Amygdala (tissue), 56 donors: ENCODE data around the gene BCKDHB.
"Not testable (repeated sequence)": the region's sequence is repeated elsewhere in the genome, so short reads cannot be mapped to it uniquely, and the experiment has no call there.

Experiments
- DNase-seq, 56 donors: peaks; one replicate each; lab custom pipeline; 2025; lab: John Stamatoyannopoulos, UW

BCKDHB gene

DNA sequence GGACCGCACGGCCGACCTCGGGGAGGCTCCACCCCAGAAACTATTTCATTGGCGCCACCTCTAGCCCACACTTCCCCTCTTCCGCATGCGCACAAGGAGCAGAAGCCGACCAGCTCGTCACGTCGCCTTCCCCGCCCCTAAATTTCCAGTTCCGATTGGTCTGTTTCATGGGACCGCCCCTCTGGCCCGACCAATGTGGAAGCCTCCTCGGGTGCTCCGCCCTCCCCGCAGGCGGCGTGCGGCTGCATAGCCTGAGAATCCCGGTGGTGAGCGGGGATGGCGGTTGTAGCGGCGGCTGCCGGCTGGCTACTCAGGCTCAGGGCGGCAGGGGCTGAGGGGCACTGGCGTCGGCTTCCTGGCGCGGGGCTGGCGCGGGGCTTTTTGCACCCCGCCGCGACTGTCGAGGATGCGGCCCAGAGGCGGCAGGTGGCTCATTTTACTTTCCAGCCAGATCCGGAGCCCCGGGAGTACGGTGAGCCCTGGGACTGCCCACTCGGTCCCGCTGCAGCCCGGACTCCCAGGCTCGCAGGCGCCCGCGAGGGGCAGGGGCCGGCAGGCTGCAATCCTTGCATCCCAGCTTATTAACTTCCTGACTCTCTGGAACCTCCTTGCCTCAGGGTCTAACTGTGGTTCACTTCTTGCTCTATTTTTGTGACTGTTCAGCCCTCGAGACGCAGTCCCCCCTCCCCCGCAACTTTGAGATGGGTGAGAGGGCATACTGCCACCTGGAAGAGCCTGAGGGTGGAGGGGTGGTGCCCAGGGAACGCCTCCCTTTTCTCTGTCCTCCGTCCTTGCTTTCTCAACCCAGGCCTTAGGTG is at the start of gene BCKDHB:
TSS of gene BCKDHB (plus strand) at position 254 of the 818 bp plus-strand sequence. CDS start at position 277, 23 bp downstream.
- DNase-seq, result peak; percentile 82 to 99 (median 96)

DNA sequence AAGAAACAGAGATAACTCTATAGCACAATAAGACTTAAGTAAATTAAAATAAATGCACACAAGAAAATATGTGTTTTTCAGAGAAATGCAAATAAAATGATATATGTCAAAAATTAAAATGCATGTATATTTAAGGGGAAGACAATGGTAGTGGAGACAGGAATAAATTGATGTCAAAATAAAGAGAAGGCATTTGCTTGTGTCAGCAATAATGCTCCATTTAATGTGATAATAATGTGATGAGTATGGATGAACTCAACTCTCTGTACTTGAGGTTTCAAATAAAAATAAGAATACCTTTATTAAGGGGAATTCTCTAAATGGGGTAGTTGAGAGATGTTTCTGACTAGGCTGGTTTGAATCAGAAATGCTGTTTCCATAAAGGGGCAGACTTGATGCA is 45.7 kb upstream of the BCKDHB start:
- DNase-seq, result no peak

DNA sequence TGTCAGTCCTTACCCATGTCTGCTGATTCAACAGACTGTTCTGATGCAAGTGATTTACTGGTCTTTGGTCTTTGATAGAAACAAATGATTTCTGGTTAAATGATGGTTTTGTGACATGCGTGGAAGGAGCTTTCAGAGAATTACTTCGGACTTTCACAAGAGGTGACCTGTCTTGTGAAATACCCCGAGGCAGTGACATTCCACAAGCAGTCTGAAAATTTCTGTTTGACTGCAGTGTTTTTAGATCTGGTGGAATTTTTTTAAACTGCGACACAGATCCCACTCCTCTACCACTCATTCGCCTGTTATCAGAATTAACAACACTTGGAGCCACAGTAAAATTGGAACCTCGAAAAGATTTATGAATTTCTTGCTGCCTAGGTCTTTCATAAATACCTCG is 38.3 kb upstream of the BCKDHB start:
- DNase-seq, result not testable (repeated sequence)

DNA sequence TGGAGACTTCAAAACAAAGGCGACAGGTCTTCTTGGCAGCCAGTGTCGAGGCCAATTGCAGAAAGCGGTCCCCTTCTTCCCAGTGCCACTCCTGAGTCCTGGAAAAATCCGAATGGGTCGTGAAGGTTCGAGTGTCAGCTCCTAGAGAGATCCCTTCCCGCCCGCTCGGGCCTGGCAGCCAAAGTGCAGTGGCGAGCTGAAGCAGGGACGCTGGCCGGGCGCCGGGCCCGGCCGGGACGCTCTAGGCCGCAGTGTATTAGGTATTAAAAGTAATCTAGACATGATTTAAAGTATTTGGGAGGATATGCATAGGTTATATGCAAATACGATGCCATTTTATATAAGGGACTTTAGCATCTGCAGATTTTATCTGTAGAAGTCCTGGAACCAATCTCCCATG is 36.0 kb upstream of the BCKDHB start:
- DNase-seq, result not testable (repeated sequence)

DNA sequence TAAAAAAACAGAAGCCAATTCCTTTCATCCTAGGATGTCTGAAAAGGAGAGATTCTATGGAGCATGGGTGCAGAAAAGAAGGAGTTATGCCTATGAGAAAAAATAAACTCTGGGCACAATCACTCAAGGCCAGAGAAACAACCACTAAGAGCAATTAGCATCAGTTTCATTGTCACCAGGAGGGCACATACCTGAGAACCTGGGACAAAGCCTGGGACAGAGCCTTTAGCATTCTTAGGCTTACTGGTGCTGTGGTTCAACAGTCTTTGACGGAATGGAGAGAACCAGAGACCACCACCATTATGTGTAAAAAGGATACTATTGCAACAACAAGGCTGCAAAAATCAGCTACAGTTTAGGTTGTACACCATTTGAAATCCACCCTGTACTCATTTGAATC is 29.4 kb upstream of the BCKDHB start:
- DNase-seq, result no peak

DNA sequence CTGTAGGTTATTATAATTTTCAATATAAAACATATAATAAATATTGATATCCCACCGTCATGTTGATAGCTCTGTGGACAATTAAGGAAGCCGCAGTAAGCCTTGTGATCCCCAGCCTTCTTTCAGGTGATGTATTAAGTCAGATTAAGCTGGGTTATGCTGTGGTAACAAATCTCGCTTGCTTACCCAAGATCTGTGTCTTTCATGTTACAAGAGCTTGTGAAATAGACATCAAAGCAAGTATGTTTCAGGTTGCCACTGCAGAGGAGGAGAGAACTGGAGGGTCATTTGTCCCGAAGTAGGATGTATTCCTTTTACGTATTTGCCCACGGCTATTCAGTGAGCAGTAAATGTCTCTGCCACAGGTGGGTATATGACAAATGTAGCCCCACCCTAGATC is 17.8 kb upstream of the BCKDHB start:
- no peak for DNase-seq

DNA sequence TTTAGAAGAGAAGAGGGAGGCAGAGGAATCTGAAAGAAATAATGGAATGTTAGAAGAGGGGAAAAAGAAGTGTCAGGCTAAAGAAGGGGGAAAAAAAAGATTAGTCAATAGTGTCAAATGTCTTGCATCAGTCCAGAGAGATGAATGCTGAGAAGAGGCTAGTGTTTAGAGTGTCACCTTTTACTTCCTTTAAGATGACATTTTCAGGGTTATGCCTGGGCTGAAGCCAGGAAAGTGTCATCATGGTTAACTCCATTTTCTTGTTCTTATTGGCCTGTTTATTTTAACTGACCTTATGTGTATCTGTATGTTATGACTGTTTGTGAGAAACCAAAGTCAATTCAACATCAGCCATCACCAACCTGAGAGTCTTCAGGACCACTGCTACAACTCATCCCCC is 15.0 kb upstream of the BCKDHB start:
- no peak for DNase-seq

DNA sequence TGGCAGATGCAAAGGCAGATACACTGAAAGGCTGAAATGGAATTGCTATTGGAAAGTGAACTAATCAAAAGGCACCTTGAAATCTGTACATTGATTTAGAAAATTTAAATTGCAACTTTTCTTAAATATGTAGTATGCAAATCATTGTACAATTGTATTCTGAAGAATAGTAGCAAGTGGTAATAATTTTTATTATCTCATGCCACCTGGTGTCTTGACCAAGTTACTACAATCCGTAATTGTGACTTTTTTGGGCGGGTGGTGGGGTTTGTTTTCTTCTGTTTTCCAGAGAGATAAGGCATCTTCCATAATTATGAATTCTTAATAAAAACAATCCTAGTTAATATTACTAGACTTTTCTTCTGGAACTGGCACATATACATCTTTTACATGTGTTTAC is 12.5 kb upstream of the BCKDHB start:
- DNase-seq, result peak in 1 of 56 donors; percentile 7

DNA sequence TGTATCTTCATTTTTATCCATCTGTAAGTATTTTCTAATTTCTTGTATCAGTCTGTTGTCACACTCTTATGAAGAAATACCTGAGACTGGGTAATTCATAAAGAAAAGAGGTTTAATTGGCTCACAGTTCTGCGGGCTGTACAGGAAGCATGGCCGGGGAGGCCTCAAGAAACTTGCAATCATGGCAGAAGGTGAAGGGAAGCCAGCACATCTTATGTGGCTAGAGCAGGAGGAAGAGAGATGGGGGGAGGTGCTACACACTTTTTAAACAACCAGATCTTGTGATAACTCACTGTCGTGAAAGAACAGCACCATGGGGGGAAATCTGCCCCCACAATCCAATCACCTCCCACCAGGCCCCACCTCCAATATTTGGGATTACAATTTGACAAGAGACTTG is 10.9 kb upstream of the BCKDHB start:
- no peak for DNase-seq

DNA sequence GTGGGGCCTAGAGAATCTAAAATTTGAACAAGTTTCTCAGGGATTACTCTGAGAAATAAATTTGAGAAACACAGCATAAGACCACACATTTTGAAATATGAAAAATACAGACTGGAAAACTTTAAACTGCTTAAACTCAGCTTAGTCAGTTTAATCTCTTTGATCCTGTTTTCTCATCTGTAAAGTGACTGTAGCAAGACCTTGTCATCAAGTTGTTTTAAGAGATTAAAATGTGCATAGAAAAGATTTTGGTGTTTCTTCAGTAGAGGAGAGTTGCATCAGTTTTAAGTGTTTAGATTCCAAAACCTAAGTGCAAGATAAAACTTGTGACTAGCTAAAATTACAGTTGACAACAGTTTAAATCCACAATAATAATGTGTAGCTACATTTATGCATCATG is 8.1 kb upstream of the BCKDHB start:
- no peak for DNase-seq

DNA sequence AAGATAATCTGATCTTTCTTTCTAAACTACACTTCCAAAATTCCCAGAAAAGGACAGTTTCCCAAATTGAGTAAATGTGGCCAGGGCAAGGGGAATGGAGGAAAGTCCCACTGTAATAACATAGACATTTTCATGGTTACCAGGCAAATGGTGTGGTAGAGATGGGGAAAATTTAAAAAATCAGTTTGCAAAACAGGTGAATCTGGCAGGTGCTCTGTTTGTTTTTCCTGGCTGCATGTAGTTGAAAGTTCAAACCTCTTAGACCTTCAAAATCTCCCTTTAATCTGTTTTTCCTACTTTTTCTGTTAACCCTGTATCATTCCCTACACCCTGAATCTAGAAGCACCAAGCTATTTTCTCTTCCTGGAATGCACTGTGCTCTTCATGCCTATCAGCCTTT is 2.0 kb upstream of the BCKDHB start:
- no peak for DNase-seq

DNA sequence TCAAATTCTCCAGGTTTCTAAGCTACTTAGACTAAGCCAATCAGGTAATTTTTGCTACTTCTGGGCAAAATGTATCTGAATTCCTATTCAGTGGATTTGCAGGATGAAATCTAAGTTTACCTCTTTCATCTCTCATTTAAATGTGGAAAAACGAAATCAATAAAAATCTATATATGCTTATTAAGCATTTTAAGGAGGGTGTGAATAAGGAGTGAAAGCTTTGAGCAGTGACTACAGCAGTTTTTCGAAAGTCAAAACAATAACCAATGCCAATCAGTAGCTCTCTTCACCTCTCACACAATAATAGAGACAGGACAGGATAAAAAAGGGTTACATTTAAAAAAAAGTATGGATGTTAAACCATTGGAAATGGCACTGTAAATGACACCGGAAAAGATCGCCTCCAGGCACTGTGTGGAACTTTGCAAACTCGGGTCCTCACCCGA is 476 bp upstream of the BCKDHB start:
- DNase-seq, result no peak

DNA sequence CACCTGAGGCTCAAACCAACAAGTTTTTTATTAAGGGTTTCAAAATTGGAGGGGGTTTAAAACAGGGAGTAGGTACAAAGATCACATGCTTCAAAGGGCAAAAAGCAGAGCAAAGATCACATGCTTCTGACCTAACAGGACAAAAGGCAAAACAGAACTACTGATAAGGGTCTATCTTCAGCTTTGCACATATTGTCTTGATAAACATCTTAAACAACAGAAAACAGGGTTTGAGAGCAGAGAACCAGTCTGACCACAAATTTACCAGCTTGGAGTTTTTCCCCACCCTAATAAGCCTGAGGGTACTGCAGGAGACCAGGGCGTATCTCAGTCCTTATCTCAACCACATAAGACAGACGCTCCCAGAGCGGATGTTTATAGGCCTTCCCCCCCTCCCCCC is 16.1 kb downstream of the BCKDHB start:
- not testable (repeated sequence) for DNase-seq

DNA sequence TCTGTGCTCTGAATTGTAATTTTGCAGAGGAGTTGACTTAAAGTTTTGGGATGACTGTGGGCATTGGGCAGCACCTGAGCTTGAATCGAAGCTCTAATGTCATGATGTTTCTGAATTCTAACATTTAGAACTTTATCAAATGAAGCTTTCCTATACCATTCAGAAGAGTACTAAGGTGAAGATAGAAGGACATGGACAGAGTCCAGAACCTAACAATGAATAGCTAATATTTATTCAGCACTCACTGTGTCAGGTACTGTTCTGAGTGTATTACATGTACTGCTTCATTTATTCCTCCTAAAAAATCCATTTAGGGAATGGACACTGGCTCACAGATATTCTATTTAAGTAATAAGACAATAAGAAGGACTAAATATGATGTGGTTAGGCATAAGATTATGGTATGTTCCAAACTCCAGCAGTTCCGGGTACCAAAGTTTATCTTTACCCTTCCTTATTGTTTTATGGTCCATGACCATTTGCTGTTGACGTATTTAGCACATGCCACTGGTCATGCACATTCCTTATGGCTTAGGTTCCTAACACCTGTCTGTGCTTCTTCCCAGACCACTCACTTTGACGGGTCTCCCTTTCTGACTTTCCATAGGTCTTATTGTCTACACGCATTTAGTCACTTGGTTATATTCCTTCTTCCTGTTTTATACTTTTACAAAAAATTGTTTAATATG is 20.3 kb downstream of the BCKDHB start:
- no peak for DNase-seq

DNA sequence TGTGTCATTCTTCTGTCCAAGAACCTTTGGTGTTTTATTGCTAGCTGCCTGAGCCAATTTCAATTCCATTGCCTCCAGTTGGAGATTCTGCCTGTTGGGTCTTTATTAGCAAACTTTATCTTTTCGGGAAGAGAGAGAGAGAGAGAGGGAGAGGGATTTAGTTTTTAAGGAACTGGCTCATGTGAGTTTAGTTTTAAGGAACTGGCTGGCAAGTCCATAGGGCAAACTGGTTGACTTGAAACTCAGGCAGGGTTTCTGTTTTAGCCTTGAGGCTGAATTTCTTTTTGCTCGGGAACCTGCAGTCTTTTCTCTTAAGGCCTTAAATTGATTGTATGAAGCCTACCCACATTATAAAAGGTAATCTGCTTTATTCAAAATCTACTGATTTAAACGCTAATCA is 23.0 kb downstream of the BCKDHB start:
- no peak for DNase-seq

DNA sequence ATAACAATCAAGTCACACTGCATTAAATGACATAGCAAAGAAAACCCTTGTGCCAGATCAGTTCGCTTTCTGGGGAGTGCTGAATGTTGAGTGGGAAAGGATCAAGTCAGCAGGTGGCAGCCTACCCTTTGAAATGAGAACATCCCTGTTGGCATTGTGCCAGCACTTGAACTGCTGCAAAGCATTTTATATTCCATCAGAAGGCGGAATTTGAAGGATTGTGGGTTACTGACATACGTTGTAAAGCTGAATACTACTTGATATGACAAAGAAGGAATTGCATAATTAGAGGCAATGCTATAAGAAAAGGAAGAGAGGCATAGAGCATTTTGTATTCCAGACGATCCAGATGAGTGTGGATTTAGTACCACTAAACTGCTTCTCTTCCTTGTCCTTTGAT is 26.5 kb downstream of the BCKDHB start:
- DNase-seq, result peak in 38 of 56 donors; percentile 5 to 83 (median 36)

DNA sequence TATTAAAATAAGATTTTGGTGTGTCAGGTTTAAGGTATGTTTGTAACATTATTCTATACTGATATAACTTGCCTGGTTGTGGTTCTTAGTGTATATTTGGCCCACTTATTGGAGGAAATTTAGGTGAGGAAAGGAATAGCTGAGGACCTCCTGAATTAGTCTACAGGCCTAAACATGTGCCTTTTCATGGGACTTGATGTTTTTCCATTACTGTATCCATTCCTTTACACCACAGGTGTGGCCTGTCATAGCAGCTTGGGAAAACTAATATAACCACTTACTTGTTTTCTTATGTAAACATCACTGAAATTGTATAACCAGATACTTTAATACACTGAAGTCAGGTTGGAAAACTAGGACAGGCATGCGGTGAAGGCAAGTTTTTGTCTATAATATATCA is 27.6 kb downstream of the BCKDHB start:
- DNase-seq, result no peak

DNA sequence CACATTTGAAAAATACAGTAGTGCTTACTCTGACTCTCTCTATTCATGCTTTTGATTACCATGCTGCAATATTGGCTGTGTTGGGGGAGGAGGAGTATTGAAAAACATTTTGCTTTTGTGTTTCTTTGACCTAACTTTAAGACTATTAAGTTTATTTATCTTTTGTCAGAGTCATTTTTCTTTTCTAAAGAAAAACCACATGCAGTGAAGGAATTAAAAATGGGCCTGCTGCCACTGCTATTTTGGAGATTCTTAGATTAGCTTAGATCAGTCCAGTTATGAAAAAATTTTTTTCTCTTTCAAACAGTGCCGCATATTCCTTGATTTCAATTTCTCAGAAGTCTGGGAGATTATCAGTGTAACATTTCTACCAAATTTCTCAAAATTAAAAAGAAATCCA is 36.1 kb downstream of the BCKDHB start:
- no peak for DNase-seq

DNA sequence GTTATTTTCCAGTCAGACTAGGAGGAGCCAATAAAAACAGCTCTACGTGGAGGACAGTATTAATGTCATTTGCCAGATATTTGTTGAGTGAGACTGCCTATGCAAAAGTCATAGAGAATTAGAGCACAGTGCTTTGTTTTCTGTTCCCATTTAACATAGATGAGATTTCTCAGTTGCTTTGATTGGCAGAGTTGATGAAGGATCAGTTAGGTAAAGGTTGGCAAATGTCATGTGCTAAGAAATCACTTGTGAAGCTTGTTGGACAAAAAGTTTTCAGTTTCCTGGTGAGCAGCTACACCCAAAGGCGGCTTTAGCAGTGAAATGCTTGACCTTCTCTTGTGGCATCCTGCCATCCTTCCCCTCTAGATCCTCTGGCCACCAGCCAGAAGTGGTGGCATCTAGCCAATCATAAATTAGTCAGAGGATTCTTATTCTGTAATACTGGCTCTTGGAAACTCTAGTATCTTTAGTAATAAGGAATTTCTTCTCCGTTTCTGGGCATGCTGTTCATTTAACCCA is 37.0 kb downstream of the BCKDHB start:
- peak in 32 of 56 donors; percentile 0 to 58 (median 6) for DNase-seq

DNA sequence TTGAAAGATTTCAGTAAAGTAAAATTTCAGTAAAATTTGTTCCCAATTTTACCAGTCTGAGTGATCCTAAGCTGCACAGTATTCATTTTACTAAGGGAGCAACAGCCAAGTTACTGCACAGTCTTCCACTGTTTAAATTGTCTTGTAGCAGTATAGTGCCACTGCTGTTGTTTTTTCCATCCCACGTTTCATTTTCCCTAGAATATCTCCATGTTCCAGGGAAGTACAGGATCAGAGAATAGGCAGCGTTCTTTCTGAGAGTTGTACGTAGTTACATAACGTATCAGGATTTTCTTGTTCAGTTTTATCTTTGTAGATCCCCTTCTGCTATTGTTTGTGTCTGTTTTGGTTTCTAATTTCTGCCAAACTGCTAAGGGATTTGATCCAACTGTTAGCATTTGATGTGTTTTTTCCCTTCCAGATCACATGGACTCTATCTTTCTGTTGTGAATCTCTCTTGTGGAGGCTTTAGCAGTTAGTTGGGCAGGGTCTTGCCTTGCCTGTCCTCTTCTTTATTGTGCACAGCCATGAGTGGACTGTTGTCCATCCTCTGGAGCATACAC is 38.4 kb downstream of the BCKDHB start:
- DNase-seq, result no peak

DNA sequence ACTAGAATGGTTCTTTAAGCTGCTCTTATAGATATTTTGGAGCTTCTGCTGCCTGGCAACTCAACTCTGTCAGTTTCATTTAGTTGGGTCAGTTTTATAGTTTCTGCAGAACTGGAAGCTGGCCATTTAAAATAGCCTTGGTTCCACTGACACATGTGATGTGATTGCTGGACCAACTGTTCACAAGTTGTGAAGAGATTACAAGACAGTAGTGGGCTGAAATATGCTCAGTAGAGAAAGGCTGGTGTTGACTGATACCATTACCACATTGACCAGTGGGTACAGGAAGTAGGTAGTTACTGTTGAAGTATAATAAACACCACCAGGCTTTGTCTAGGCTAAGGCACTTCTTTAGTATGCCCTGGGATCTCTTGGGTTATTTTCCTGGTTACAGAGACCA is 39.0 kb downstream of the BCKDHB start:
- DNase-seq, result no peak
